GM23338 (cell line): Measurements from ENCODE around the gene ENDOV. TPM values are rescaled to one million over a fixed set of nuclear protein-coding genes. Genes with fewer than 3 reads are reported as not detected.
A peak's percentile ranks its signal among the peaks of the same experiment; 100 is the strongest.

Source experiments
- ATAC-seq: fragments of 200-7000 bp; cut with Tn5 transposase; 3 replicates; pipeline ENCODE4 v1.9.1; 2020
- DNase-seq: peaks from one replicate; pipeline ENCODE4 v3.0.0-alpha.2; 2015; ENCODE audit warnings: low spot score
- H2AFZ ChIP-seq: fragments of 200-600 bp; sonication (generic); 2 replicates; pipeline ENCODE4 v1.8.0; 2016; ENCODE audit warnings: antibody characterized with exemption, mild to moderate bottlenecking, moderate library complexity
- H3F3A ChIP-seq: fragments of 200-600 bp; sonication (generic); replicated peaks from 2 replicates; pipeline ENCODE4 v1.8.0; 2017; ENCODE audit warnings: antibody characterized with exemption, mixed run types, low read depth
- H3K27ac ChIP-seq: fragments of 200-600 bp; sonication (generic); 2 replicates; pipeline ENCODE4 v1.6.1; 2016; ENCODE audit warnings: low read depth
- H3K27me3 ChIP-seq: fragments of 200-600 bp; sonication (generic); 2 replicates; pipeline ENCODE4 v1.8.0; 2016; ENCODE audit warnings: mild to moderate bottlenecking, mixed run types, moderate library complexity; ENCODE audit not compliant: insufficient read depth
- H3K36me3 ChIP-seq: fragments of 200-600 bp; sonication (generic); 2 replicates; pipeline ENCODE4 v1.8.0; 2016; ENCODE audit warnings: mild to moderate bottlenecking; ENCODE audit not compliant: insufficient read depth
- H3K4me1 ChIP-seq: fragments of 200-600 bp; sonication (generic); 2 replicates; pipeline ENCODE4 v1.8.0; 2016; ENCODE audit warnings: mild to moderate bottlenecking, moderate library complexity; ENCODE audit not compliant: insufficient read depth
- H3K4me2 ChIP-seq: fragments of 200-600 bp; sonication (generic); 2 replicates; pipeline ENCODE4 v1.7.1; 2017; ENCODE audit warnings: mixed run types
- H3K4me3 ChIP-seq: fragments of 200-600 bp; sonication (generic); 2 replicates; pipeline ENCODE4 v1.6.1; 2016; ENCODE audit warnings: mixed run types
- H3K79me2 ChIP-seq: fragments of 200-600 bp; sonication (generic); replicated peaks from 2 replicates; pipeline ENCODE4 v1.8.0; 2017; ENCODE audit warnings: mild to moderate bottlenecking; ENCODE audit not compliant: insufficient read depth
- H3K9me2 ChIP-seq: fragments of 200-600 bp; sonication (generic); 2 replicates; pipeline ENCODE4 v1.8.0; 2017; ENCODE audit not compliant: insufficient read depth
- H4K20me1 ChIP-seq: fragments of 200-600 bp; sonication (generic); replicated peaks from 2 replicates; pipeline ENCODE4 v1.8.0; 2017; ENCODE audit warnings: mild to moderate bottlenecking; ENCODE audit not compliant: insufficient read depth
- H3K27ac Mint-ChIP-seq: 2 replicates; pipeline ENCODE4 v1.8.0; 2020; ENCODE audit warnings: inconsistent platforms, mild to moderate bottlenecking, moderate library complexity, mixed read lengths
- H3K27me3 Mint-ChIP-seq: 3 replicates; pipeline ENCODE4 v1.8.0; 2022; ENCODE audit warnings: low read depth, mild to moderate bottlenecking, moderate library complexity, mixed read lengths, inconsistent platforms; ENCODE audit not compliant: insufficient read depth, poor library complexity
- H3K36me3 Mint-ChIP-seq: 3 replicates; pipeline ENCODE4 v1.8.0; 2021; ENCODE audit warnings: low read depth, mild to moderate bottlenecking, inconsistent platforms, moderate library complexity, mixed read lengths
- H3K4me1 Mint-ChIP-seq: 3 replicates; pipeline ENCODE4 v1.8.0; 2020; ENCODE audit warnings: mild to moderate bottlenecking, inconsistent platforms, mixed read lengths
- H3K4me3 Mint-ChIP-seq: 3 replicates; pipeline ENCODE4 v1.8.0; 2021; ENCODE audit warnings: moderate library complexity, mild to moderate bottlenecking, inconsistent platforms, mixed read lengths
- H3K9me3 Mint-ChIP-seq: 3 replicates; pipeline ENCODE4 v1.8.0; 2020; ENCODE audit warnings: moderate library complexity, mild to moderate bottlenecking, inconsistent platforms, mixed read lengths
- CREB1 ChIP-seq: fragments of 250-450 bp; sonication (Bioruptor Pico); IDR thresholded peaks from 2 replicates; pipeline ENCODE4 v1.5.0; 2020; ENCODE audit warnings: low read depth, mild to moderate bottlenecking, moderate library complexity
- CTCF ChIP-seq, 2 experiments: fragments of 200-600 bp in 1 of 2; sonication (generic) in 1 of 2; conservative IDR thresholded peaks; 2 replicates each; pipeline versions ENCODE4 v1.5.1 to v1.6.1; 2016 to 2017; ENCODE audit warnings: antibody characterized with exemption in 2 of 2, low read depth in 2 of 2, mild to moderate bottlenecking in 2 of 2, moderate library complexity in 1 of 2
- ETS1 ChIP-seq: IDR thresholded peaks from 2 replicates; pipeline ENCODE4 v1.6.1; 2016; ENCODE audit warnings: antibody characterized with exemption
- EZH2 ChIP-seq: fragments of 200-600 bp; sonication (generic); IDR thresholded peaks from one replicate; pipeline ENCODE4 v1.8.0; 2017; ENCODE audit warnings: antibody characterized with exemption, mild to moderate bottlenecking, low read depth; ENCODE audit not compliant: unreplicated experiment
- EZH2phosphoT487 ChIP-seq: fragments of 200-600 bp; sonication (generic); IDR thresholded peaks from one replicate; pipeline ENCODE4 v1.8.1; 2018; ENCODE audit warnings: antibody characterized with exemption; ENCODE audit not compliant: unreplicated experiment
- JUNB ChIP-seq: IDR thresholded peaks from one replicate; pipeline ENCODE4 v1.6.1; 2016; ENCODE audit warnings: antibody characterized with exemption; ENCODE audit not compliant: unreplicated experiment
- NANOG ChIP-seq: IDR thresholded peaks from 2 replicates; pipeline ENCODE4 v1.6.1; 2016; ENCODE audit warnings: antibody characterized with exemption, borderline replicate concordance
- POLR2AphosphoS5 ChIP-seq: IDR thresholded peaks from 2 replicates; pipeline ENCODE4 v1.6.1; 2016; ENCODE audit warnings: antibody characterized with exemption, low read depth
- REST ChIP-seq: IDR thresholded peaks from one replicate; pipeline ENCODE4 v1.6.1; 2018; ENCODE audit warnings: antibody characterized with exemption; ENCODE audit not compliant: unreplicated experiment
- STAT1 ChIP-seq: IDR thresholded peaks from one replicate; pipeline ENCODE4 v1.6.1; 2016; ENCODE audit warnings: antibody characterized with exemption; ENCODE audit not compliant: unreplicated experiment
- ZNF114 ChIP-seq: fragments of 250-450 bp; sonication (Bioruptor Pico); IDR thresholded peaks from 2 replicates; pipeline ENCODE4 v1.5.0; 2020; ENCODE audit warnings: mild to moderate bottlenecking, moderate library complexity
- ZNF331 ChIP-seq: fragments of 250-450 bp; sonication (Bioruptor Pico); IDR thresholded peaks from 2 replicates; pipeline ENCODE4 v1.5.0; 2020; ENCODE audit warnings: low read depth, mild to moderate bottlenecking, moderate library complexity
- ZNF462 ChIP-seq: fragments of 250-450 bp; sonication (Bioruptor Pico); IDR thresholded peaks from 2 replicates; pipeline ENCODE4 v1.5.0; 2020; ENCODE audit warnings: mild to moderate bottlenecking, moderate library complexity
- polyA plus RNA-seq: library from polyadenylated mRNA; unstranded; fragments of >200 nt; fragmentation: Nextera tagmentation; extraction: Ambion mirVana; gene quantifications from 2 replicates; pipeline ENCODE4 v1.2.1, GENCODE V29; 2016
- total RNA-seq: library from RNA; depleted of rRNA; stranded (reverse); fragments of >200 nt; shearing (Covaris generic); gene quantifications from 2 replicates; pipeline ENCODE4 v1.2.3, GENCODE V29; 2014

The ENDOV gene
- total and polyA plus RNA-seq, 2 experiments from 2014 or later, result 11.5 to 16.1 TPM

- peaks cover 4% of the 10 kb centered on the region; the same call in 1 of the 2 replicates for H4K20me1 ChIP-seq
- H3K27me3 ChIP-seq, result peaks cover 13% of the 10 kb centered on the region
- H3K4me1 ChIP-seq, result peaks cover 3% of the 10 kb centered on the region; the same call in 1 of the 2 replicates
- peak overlapping the region; percentile 98 for H3K4me2 ChIP-seq
- H3K36me3 ChIP-seq, result no peaks in the 10 kb centered on the region
- peak overlapping the region; percentile 93 for H3K4me3 ChIP-seq
- H3K36me3 Mint-ChIP-seq, result peaks cover 4% of the 10 kb centered on the region; the same call in 2 of the 3 replicates
- H3K4me1 Mint-ChIP-seq, result peaks cover 10% of the 10 kb centered on the region
- peak overlapping the region; percentile 91 for H3K4me3 Mint-ChIP-seq
- no peak overlapping the region for H3K27ac ChIP-seq
- peaks cover 24% of the 10 kb centered on the region for H3K27me3 Mint-ChIP-seq
- no peaks in the 10 kb centered on the region for H3K9me2 ChIP-seq
- H3K27ac Mint-ChIP-seq, result no peak overlapping the region; the same call in 1 of the 2 replicates
- H3K79me2 ChIP-seq, result 0 out of 2 replicates have a peak, but pooled peaks cover 2% of the 10 kb centered on the region
- ATAC-seq (peak; percentile 28), DNase-seq (no peak)
- TF ChIP-seq CTCF (conservative IDR thresholded peaks at IDR 0.05; ENCODE audit: low read depth in 2 of 2), result no peak
- no peak for TF ChIP-seq NANOG
- no peak for TF ChIP-seq ZNF462 (CRISPR knock-in tag)
- no peak for TF ChIP-seq EZH2
- TF ChIP-seq EZH2phosphoT487, result no peak
- TF ChIP-seq POLR2AphosphoS5, result no peak
- TF ChIP-seq STAT1, result no peak
- no peak for TF ChIP-seq ZNF331 (CRISPR knock-in tag)
- TF ChIP-seq CREB1 (CRISPR knock-in tag), result no peak
- no peak for TF ChIP-seq REST
- TF ChIP-seq ZNF114 (CRISPR knock-in tag), result no peak
- TF ChIP-seq ETS1, result no peak
- TF ChIP-seq JUNB, result no peak
- H2AFZ ChIP-seq, result peak overlapping the region; percentile 98
- no peaks in the 10 kb centered on the region; the same call in 2 of the 3 replicates for H3K9me3 Mint-ChIP-seq
- H3F3A ChIP-seq, result 0 out of 2 replicates have a peak, but pooled peaks cover 3% of the 10 kb centered on the region
These were observed 715 bp downstream of the ENDOV start for GRCh38 chr17:80415626-80416137.
